ENCODE measurements around the gene SLC35B2.

GRCh38 chr6:44228433-44228832 lies 28.9 kb downstream of the SLC35B2 start:
- TF ChIP-seq GATA2 (IDR thresholded peaks at IDR 0.05; ENCODE audit: low read depth, low read length) = no peak
- TF ChIP-seq GATA3 (IDR thresholded peaks at IDR 0.05; ENCODE audit: low read depth, low read length) = no peak
